CD4-positive, alpha-beta T cell treated with Interleukin-17A for 1 hour (primary cell): Measurements from ENCODE around the gene DPP10.

ENCODE experiments used
- DNase-seq: peaks from one replicate; pipeline ENCODE4 v3.0.0-alpha.2; 2020

Gene DPP10

DNA sequence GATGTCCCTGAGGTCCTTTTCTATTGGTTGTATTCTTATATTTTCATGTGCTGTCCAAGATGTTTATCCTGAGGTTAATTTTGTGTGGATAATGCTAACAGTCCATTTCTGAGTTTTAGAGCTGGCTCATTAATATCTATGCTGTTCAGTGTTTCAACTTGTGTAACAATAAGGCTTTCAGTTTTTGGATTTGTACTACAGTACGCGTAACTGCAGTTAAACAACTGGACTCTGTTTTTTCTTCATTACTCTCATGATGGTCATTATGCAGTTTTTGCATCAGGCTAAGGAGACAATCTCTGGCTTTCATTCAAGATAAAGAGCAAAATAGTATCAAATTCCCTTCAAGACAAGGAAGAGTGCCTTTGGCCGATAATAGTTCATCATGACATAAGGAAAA is 1364.8 kb downstream of the DPP10 start:
- DNase-seq, result no peak

DNA sequence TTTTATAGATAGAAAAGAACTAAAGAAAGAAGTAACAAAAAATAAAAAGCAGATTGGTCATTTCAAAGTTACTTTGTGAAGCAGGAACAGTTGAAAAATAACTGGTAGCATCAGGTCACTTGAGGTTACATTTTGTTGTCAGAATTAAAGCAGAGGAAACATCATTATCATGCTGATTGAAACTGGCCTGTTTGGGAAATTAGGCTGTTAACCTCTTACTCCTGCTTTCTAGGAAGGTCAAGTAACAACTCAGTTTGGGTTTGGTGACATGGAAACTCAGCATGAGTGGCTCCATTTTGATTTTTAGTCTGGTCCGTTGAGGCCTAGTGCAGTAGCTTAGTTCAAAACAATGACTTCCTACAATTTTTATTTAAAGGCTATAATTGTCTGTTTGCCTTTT is 1383.5 kb downstream of the DPP10 start:
- no peak for DNase-seq

DNA sequence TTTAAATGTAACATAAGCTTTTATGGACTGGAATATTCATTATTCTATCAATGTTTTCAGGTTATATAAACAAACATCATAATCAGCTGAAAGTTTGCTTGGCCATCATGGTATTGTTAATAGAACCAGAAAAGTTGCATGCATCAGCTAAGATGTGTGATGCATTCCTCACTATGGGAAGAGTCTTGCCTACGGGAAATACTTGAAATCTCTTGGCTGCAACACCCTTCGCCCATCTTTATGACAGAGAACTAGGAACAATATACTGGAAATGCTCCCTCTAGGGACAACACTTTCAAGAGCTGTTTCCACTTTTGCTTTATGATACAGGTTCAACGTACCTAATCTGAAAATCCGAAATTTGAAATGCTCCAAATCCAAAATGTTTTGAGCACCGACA is 1390.8 kb downstream of the DPP10 start:
- DNase-seq, result no peak

DNA sequence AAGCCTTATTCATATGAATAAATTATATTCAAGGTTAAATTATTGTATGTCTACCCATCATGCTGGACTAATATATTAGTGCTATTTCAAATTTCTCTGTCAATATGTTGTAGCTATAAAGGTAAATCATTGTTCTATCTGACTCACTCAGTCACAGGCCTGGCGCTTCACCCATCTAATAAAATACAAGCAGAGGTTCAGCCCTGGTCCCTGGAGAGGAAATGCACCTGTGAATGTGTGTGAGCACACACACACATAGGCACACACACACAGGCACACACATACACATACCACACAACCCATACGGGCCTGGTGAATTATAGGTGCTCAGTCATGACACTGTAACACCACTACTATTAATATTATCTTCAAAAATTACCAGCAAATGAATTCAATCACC is 1396.1 kb downstream of the DPP10 start:
- DNase-seq, result no peak

DNA sequence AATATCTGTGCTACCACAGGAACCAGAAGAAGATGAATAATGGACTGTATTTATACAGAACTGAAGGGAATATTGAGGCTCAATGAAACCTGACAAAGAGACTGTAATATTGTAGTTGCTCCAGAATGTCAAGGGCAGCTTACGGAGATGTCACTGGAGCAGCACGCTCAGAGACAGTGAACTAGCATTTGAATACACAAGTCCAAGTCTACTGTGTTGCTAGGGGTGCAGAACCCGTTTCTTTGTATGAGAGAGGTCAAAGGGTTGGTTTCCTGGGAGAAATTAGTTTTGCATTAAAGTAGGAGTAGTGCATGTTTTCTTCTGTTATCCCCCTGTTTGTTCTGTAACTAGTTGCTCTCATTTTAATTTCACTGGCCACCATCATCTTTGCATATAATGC is 1399.9 kb downstream of the DPP10 start:
- no peak for DNase-seq

DNA sequence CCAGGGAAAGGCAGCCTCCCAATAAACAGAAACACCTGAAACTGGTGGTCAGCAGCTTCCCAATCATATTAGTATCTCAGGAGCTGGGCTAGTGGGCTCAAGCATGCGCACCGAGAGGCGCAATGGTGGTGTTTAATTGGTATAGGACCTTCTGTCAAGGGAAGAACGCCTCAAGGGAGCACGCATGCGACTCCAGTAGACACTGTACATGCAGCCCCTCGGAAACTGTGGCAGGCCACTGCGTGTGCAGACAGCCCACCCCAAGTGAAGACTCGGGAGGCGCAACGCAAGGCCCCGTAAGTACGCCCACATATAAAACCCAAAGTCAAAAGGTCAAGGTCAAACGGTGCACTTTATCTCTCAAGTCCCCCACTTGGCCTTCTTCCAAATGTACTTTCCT is 1405.8 kb downstream of the DPP10 start:
- DNase-seq, result no peak

DNA sequence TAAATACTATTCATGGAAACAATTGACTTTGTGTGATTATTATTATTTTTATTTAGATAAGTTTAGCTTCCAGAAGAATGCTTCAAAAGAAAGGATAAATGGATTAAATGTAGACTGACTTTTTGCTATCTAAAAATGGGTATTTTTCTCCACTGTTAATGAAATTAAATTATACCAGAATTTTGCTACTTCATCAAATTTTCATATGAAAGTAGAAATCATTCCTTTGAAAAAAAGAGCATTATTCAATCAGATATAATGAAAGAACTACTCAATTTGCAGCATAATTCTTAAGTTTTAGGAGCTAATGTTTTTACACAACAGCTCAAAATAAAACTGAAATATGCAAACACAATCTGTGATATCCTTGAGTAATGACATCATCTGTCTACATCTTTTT is 1424.6 kb downstream of the DPP10 start:
- DNase-seq, result no peak

DNA sequence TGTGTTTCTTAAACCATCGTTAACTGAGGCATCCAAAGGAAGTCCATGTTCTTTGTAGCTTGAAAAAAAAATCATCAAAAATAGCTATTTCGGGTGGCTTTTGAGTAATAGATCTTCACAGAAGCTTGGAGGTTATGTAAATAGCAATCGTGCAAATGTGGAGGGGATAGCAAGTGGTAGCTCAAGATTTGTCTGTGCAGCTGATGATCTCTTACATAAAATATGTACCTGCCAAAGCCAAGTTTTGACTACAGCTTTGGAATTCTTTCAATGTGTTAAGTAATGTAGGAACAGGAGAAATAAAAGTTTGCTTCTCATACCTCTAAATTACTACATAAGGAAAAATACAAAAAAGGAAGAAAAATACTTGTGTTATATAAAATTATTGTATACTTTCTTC is 1432.0 kb downstream of the DPP10 start:
- DNase-seq, result no peak

DNA sequence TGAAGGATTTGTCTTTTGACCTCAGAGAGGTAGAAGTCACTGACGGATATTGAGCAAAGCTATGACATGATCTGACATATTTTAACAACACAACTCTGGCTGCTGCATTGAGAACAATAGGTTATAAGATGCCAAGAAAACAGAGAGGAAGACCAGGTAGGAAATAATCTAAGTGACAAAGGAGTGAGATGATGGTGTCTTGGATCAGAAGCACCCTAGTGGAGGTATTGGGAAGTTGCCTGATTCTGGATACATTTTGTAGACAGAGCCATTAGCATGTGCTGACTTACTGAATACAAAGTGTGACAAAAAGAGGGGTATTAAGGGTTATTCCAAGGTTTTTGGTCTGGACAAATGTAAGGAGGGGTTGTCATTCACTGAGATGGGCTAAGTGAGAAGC is 1438.1 kb downstream of the DPP10 start:
- DNase-seq, result no peak

DNA sequence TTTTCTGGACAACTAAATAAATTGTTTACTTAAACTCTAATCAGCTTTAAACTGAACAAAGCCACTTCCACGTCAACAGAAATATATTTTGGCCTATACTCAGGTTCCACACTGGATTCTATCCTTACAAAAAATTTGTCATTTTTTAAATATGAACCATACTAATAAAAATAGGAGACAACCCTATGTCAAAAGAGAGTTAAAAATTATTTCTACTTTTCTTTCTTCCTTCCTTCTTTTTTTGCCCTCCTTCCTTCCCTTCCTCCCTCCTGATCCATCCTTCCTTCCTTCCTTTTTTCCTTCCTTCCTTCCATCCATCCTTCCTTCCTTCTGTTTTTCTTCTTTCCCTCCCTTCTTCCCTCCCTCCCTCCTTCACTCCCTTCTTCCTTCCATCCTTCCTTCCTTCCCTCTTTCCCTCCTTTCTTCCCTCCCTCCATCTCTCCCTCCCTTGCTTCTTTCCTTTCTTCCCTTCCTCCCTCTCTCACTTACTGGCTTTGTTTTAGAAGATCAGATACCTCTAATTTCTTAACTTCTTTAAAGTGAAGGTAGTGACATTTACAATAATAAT is 1444.9 kb downstream of the DPP10 start:
- DNase-seq, result no peak
